Small intestine (tissue), 7 donors: ENCODE results near the gene PLXNC1. TPM values are rescaled to one million over a fixed set of nuclear protein-coding genes. Genes with fewer than 3 reads are reported as not detected.

Experiments
- DNase-seq, 2 donors: peaks; one replicate each; pipeline versions ENCODE4 v3.0.0 to v3.0.0-alpha.2; 2013
- FAIRE-seq: peaks from 2 replicates; lab custom pipeline; 2012; peaks lifted over from hg19 to GRCh38; lab: Jason Lieb, UNC
- H3K27ac ChIP-seq, 3 donors: one replicate each; pipeline ENCODE4 v1.5.1; 2013; ENCODE audit warnings: low read length in 2 of 3, mild to moderate bottlenecking in 2 of 3, control low read depth in 1 of 3, inconsistent platforms in 1 of 3, low read depth in 1 of 3, moderate library complexity in 1 of 3
- H3K27me3 ChIP-seq, 3 donors: one replicate each; pipeline ENCODE4 v1.6.1; 2013; ENCODE audit warnings: low read length in 3 of 3, inconsistent platforms in 1 of 3; ENCODE audit not compliant: control insufficient read depth in 3 of 3, insufficient read depth in 3 of 3
- H3K36me3 ChIP-seq, 3 donors: one replicate each; pipeline ENCODE4 v1.6.1; 2013; ENCODE audit warnings: low read length in 3 of 3, inconsistent platforms in 1 of 3, low read depth in 1 of 3, mild to moderate bottlenecking in 1 of 3, moderate library complexity in 1 of 3; ENCODE audit not compliant: control insufficient read depth in 3 of 3, insufficient read depth in 2 of 3
- H3K4me1 ChIP-seq, 3 donors: one replicate each; pipeline ENCODE4 v1.6.1; 2013; ENCODE audit warnings: low read length in 2 of 3, inconsistent platforms in 1 of 3, low read depth in 1 of 3, mild to moderate bottlenecking in 1 of 3, moderate library complexity in 1 of 3; ENCODE audit not compliant: control insufficient read depth in 3 of 3, insufficient read depth in 2 of 3
- H3K4me3 ChIP-seq, 3 donors: one replicate each; pipeline ENCODE4 v1.5.1; 2013; ENCODE audit warnings: low read length in 3 of 3, control low read depth in 1 of 3, inconsistent platforms in 1 of 3, low read depth in 1 of 3, mild to moderate bottlenecking in 1 of 3, moderate library complexity in 1 of 3
- H3K9me3 ChIP-seq, 2 donors: one replicate each; pipeline ENCODE4 v1.6.1; 2013; ENCODE audit warnings: low read depth in 1 of 2, low read length in 1 of 2; ENCODE audit not compliant: control insufficient read depth in 2 of 2, insufficient read depth in 1 of 2
- WGBS, 3 donors: extraction: QIAGEN DNeasy Blood & Tissue Kit; methylation state at CpG; one replicate each; pipeline ENCODE4 v1.1.7; 2013; 5-methylcytosine and 5-hydroxymethylcytosine counted together
- polyA plus RNA-seq, 4 donors: library from polyadenylated mRNA; stranded (reverse) in 3 of 4; unstranded in 1 of 4; fragments of 200-250 nt in 3 of 4; fragments of 120-200 nt in 1 of 4; gene quantifications; one replicate each; pipeline versions ENCODE4 v1.2.1 to v1.2.3, GENCODE V29; 2013
- donor health status: healthy with polysubstance abuse.
- donor health status: control.
- donor health status: control.
- donor health status: Bipolar disorder and iron deficiency.
- donor health status: healthy.

Gene PLXNC1
- polyA plus RNA-seq, 4 donors: 0.22 to 20.5 (median 1.2) TPM

- 84 to 88% (median 88%) methylated on average over 3 of the region's 3 CpGs for WGBS, 3 donors
- Histone ChIP-seq H3K36me3 (no peaks in the 10 kb centered on the region), H3K4me1 (peaks cover 0 to 16% (median 0%) of the 10 kb centered on the region in 3 donors), H3K4me3 (no peak overlapping the region), H3K27ac (no peak overlapping the region), H3K27me3 (no peaks in the 10 kb centered on the region), H3K9me3 (no peaks in the 10 kb centered on the region)
- DNase-seq (no peak), FAIRE-seq (no peak)
Measured at GRCh38 chr12:94157181-94157580, 8.8 kb downstream of the PLXNC1 start.

GRCh38 chr12:94157981-94158411 lies 9.6 kb downstream of the PLXNC1 start:
- WGBS, 3 donors: 63 to 73% (median 68%) methylated on average over 6 of the region's 6 CpGs
- Histone ChIP-seq H3K27ac (peak overlapping the region in 1 of 3 donors; percentile 2), H3K4me1 (peaks cover 0 to 9% (median 0%) of the 10 kb centered on the region in 3 donors), H3K36me3 (no peaks in the 10 kb centered on the region), H3K27me3 (no peaks in the 10 kb centered on the region), H3K9me3 (no peaks in the 10 kb centered on the region), H3K4me3 (no peak overlapping the region)
- DNase-seq (no peak), FAIRE-seq (no peak)

DNA sequence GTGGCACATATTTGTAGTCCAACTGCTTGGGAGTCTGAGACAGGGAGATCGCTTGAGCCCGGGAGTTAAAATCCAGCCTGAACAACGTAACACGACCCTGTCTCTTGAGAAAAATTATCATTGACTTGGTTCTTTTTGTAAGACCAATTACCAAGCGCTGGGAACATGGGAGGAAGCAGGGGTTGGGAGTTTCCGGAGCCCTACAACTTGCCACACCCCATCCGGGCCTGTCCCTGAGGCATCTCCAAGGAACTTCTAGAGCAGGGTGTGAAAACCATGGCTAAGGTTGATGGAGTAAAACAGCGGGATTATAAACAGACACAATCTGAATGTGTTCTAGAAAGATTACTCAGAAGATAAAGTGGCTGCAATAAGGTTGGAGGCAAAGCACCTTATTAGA lies 10.3 kb downstream of the PLXNC1 start:
- Histone ChIP-seq H3K9me3 (no peaks in the 10 kb centered on the region), H3K27ac (no peak overlapping the region)

DNA sequence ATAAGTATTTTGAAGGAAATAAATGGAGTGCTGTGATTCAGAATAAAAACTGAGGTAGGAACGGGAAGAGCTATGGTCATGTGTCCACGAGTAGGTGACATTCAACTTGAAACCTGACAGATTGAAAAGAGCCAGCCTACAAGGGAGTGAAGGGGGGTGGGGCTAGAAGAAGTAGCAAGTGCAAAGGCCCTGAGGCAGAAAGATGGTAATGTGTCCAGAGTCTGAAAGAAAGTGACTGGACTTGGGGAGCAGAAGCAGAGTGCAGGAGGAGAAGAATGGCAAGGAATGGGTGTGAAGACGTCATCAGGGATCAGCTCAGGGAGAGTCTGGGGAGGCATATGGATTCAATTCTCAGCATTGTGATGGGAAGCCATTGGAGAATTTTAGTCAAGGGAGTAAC lies 13.7 kb downstream of the PLXNC1 start:
- H3K36me3 ChIP-seq: no peaks in the 10 kb centered on the region
- H3K27ac ChIP-seq: no peak overlapping the region
- WGBS, 3 donors: 82 to 89% (median 87%) methylated on average over 3 of the region's 3 CpGs
- FAIRE-seq (no peak), DNase-seq (no peak)
- no peaks in the 10 kb centered on the region for H3K4me1 ChIP-seq
- H3K27me3 ChIP-seq: no peaks in the 10 kb centered on the region
- no peaks in the 10 kb centered on the region for H3K9me3 ChIP-seq
- no peak overlapping the region for H3K4me3 ChIP-seq

More for the DNA sequence above, 10.3 kb downstream of the PLXNC1 start:
- Histone ChIP-seq H3K4me3 (no peak overlapping the region), H3K36me3 (no peaks in the 10 kb centered on the region), H3K4me1 (peaks cover 0 to 3% (median 0%) of the 10 kb centered on the region in 3 donors), H3K27me3 (no peaks in the 10 kb centered on the region)
- 92 to 94% (median 94%) methylated on average over 8 of the region's 8 CpGs for WGBS, 3 donors
- DNase-seq (no peak), FAIRE-seq (no peak)

- WGBS, 3 donors: 91 to 94% (median 94%) methylated on average over 2 of the region's 2 CpGs
- Histone ChIP-seq H3K27me3 (no peaks in the 10 kb centered on the region), H3K4me3 (no peak overlapping the region), H3K9me3 (no peaks in the 10 kb centered on the region), H3K4me1 (no peaks in the 10 kb centered on the region), H3K36me3 (no peaks in the 10 kb centered on the region), H3K27ac (no peak overlapping the region)
- DNase-seq: no peak
- no peak for FAIRE-seq
Measured at GRCh38 chr12:94163850-94164249, 15.5 kb downstream of the PLXNC1 start.

DNA sequence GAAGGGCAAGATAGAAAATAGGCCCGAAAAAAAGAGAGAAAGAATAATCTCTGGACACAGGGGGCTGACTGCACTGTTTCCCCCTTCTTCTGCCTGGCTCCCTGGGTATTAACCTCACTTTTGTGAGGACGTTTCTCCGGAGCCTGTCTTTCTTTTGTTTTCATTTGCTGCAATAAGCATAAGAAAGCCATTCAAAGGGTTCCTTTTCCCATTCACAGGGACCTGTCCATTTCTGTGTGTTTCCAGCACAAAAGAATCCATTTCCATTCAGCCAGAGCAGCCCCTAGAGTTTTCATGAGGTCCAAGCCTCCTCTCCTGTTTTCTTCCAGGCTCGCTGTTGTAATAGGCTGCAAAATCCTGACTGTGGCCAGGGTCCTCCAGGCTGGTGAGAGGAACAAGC lies 16.8 kb downstream of the PLXNC1 start:
- Histone ChIP-seq H3K27me3 (no peaks in the 10 kb centered on the region), H3K4me3 (no peak overlapping the region), H3K4me1 (peaks cover 0 to 6% (median 0%) of the 10 kb centered on the region in 3 donors), H3K27ac (no peak overlapping the region), H3K9me3 (no peaks in the 10 kb centered on the region), H3K36me3 (no peaks in the 10 kb centered on the region)
- DNase-seq (no peak), FAIRE-seq (no peak)
- 89 to 93% (median 90%) methylated on average over 4 of the region's 4 CpGs for WGBS, 3 donors

DNA sequence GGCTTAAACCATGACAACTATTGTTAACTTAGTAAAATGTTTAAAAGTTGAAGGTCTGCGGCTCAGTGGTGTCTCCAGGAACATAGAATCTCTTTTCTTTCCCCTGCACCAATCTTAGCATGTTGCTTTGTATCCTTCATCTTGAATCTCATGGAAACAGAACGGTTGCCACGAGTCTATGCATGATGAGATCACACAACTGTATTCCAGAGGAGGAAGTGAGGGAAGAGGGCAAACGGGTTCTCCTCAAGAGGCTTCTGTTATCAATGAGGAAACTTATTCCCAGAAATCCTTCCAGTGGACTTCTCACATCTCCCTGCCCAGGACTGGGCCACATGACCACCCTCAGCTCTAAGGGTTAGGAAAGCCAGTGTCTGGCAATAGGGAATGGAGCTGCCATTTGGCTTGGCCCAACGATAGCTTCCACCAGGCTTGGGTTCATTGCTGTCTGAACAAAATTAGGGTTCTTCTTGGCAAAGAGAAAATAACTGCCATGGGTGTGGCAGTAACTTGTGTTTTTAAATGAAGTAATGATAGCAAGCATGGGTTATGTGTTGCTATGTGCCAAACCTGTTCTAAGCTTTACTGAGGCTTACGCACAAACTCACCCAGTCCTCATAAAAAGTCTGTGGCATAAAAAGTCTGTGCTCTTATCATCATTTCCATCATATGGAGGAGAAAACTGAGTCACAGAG lies 17.4 kb downstream of the PLXNC1 start:
- Histone ChIP-seq H3K27me3 (no peaks in the 10 kb centered on the region), H3K27ac (no peak overlapping the region), H3K4me3 (no peak overlapping the region), H3K9me3 (no peaks in the 10 kb centered on the region), H3K4me1 (peaks cover 0 to 6% (median 0%) of the 10 kb centered on the region in 3 donors), H3K36me3 (peaks cover 0 to 2% (median 0%) of the 10 kb centered on the region in 3 donors)
- WGBS, 3 donors: 67 to 76% (median 72%) methylated on average over 6 of the region's 6 CpGs
- FAIRE-seq (no peak), DNase-seq (no peak)

GRCh38 chr12:94167071-94167755 lies 18.8 kb downstream of the PLXNC1 start:
- H3K27me3 ChIP-seq: no peaks in the 10 kb centered on the region
- H3K9me3 ChIP-seq: no peaks in the 10 kb centered on the region
- H3K4me3 ChIP-seq: no peak overlapping the region
- peaks cover 0 to 6% (median 0%) of the 10 kb centered on the region in 3 donors for H3K4me1 ChIP-seq
- peaks cover 0 to 14% (median 0%) of the 10 kb centered on the region in 3 donors for H3K36me3 ChIP-seq
- 85 to 89% (median 89%) methylated on average over 8 of the region's 8 CpGs for WGBS, 3 donors
- no peak for FAIRE-seq
- DNase-seq: no peak
- no peak overlapping the region for H3K27ac ChIP-seq
